Subcutaneous abdominal adipose tissue (tissue), 5 donors: ENCODE data around the gene ELL2.

ENCODE experiments used
- H3K27ac ChIP-seq: one replicate; pipeline ENCODE4 v1.7.0; 2013; ENCODE audit warnings: low read depth, mild to moderate bottlenecking, inconsistent platforms, low read length, moderate library complexity
- H3K27me3 ChIP-seq, 5 donors: one replicate each; pipeline ENCODE4 v1.7.0; 2013; ENCODE audit warnings: low read length in 5 of 5, inconsistent platforms in 1 of 5; ENCODE audit not compliant: control insufficient read depth in 5 of 5, insufficient read depth in 4 of 5
- H3K36me3 ChIP-seq, 5 donors: one replicate each; pipeline ENCODE4 v1.7.0; 2013; ENCODE audit warnings: low read length in 5 of 5; ENCODE audit not compliant: control insufficient read depth in 5 of 5, insufficient read depth in 5 of 5
- H3K4me1 ChIP-seq, 5 donors: one replicate each; pipeline ENCODE4 v1.7.0; 2013; ENCODE audit warnings: low read length in 5 of 5, mild to moderate bottlenecking in 3 of 5, moderate library complexity in 1 of 5; ENCODE audit not compliant: control insufficient read depth in 5 of 5, insufficient read depth in 5 of 5
- H3K4me3 ChIP-seq, 5 donors: one replicate each; pipeline ENCODE4 v1.7.0; 2013; ENCODE audit warnings: low read length in 5 of 5, low read depth in 1 of 5
- H3K9ac ChIP-seq, 5 donors: one replicate each; pipeline ENCODE4 v1.7.0; 2013; ENCODE audit warnings: low read length in 5 of 5, mild to moderate bottlenecking in 4 of 5, moderate library complexity in 3 of 5
- H3K9me3 ChIP-seq, 5 donors: one replicate each; pipeline ENCODE4 v1.7.0; 2013; ENCODE audit warnings: low read length in 5 of 5; ENCODE audit not compliant: control insufficient read depth in 5 of 5
- donor health status: healthy.
- donor health status: healthy.
- donor health status: healthy.
- donor health status: healthy.
- donor health status: healthy.

Gene ELL2

DNA sequence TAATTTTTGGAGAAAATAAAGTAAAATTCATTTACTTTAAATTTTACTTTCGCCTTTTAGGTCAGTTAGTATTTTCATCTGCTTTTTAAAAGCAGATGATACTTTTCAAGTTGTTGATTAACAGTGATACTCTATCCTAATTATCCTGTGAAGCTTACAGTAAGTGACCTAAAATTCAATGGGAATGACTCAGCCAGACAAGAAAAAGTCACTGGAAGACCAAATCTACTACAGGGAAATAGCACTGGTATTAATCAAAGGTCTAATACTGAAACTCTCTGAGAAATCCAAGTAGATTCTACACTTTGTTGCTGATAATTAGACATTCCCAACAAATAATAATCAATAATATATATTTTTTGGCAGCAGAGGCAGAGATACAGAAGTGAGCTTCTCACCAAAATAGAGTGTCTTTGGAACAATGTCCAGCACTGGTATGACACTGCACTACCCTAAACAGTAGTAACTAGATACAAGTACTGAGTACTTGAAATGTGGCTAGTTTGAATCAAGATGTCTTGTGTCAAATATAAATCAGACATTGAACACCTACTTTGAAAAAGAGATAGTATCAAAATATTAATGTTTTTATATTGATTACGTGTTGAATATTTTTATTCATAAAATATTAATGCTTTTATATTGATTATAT is 22.8 kb upstream of the ELL2 start:
- Histone ChIP-seq H3K27ac (no peak overlapping the region), H3K36me3 (no peaks in the 10 kb centered on the region), H3K4me3 (no peak overlapping the region), H3K4me1 (no peaks in the 10 kb centered on the region), H3K9me3 (no peaks in the 10 kb centered on the region), H3K27me3 (no peaks in the 10 kb centered on the region), H3K9ac (no peak overlapping the region)

DNA sequence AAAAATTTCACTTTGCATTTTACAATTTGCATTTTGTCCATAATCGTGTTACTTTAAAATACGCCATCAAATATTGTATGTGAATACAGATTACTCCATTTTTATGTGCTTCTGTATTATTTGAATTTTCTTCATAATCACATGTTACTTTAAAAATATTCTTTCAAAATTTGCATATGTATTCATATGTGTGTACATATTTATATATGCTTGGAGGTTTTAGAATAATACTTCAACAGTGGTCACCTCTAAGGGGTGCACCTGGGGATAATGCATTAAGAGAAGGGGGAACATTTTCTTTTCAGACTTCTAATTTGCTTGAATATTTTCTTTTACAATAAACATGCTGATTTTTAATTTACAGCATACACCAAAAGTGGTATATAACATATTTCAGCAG is 21.9 kb upstream of the ELL2 start:
- H3K27me3 ChIP-seq, result no peaks in the 10 kb centered on the region
- H3K9me3 ChIP-seq, result no peaks in the 10 kb centered on the region
- H3K9ac ChIP-seq, result no peak overlapping the region
- no peaks in the 10 kb centered on the region for H3K36me3 ChIP-seq
- no peak overlapping the region for H3K4me3 ChIP-seq
- no peaks in the 10 kb centered on the region for H3K4me1 ChIP-seq
- no peak overlapping the region for H3K27ac ChIP-seq

DNA sequence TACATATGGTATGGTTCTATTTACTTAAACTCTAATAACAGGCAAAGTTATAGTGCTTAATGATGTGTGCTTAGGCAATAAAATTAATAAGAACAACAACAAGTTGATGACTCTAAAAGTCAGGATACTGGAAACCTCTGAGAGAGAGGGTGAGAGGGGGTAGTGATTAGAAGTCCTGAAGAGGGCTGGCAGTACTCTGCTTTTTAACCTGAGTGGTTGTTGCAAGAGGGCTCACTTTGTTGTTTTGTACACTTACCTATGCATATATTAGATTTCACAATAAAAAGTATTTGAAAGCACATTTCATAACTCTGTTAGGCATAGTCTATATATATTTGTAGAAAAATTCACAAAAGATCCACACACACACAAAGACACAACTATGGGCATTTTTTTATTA is 21.4 kb upstream of the ELL2 start:
- no peak overlapping the region for H3K9ac ChIP-seq
- no peak overlapping the region for H3K27ac ChIP-seq
- no peaks in the 10 kb centered on the region for H3K9me3 ChIP-seq
- H3K36me3 ChIP-seq, result no peaks in the 10 kb centered on the region
- no peaks in the 10 kb centered on the region for H3K27me3 ChIP-seq
- H3K4me1 ChIP-seq, result no peaks in the 10 kb centered on the region
- H3K4me3 ChIP-seq, result no peak overlapping the region

DNA sequence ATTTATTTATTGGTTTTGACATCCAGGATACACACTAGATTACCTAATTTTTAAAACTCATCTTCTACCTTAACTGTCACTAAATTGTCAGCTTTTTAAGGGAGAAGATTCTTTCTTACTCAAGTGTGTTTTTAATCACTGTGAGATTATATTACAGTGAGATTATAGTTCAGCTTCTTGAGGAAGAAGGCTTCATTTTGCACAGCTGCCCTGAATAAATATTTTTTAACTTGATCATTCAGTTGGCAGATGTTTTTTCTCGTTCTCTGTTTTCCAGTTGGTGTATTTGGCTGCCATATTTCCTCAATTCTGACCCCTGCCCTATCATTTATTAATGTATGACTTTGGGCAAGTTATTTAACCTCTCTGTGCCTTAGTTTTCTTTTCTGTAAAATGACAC is 15.0 kb upstream of the ELL2 start:
- no peak overlapping the region for H3K4me3 ChIP-seq
- H3K4me1 ChIP-seq, result peaks cover 0 to 5% (median 0%) of the 10 kb centered on the region in 5 donors
- H3K27me3 ChIP-seq, result no peaks in the 10 kb centered on the region
- H3K9me3 ChIP-seq, result no peaks in the 10 kb centered on the region
- no peak overlapping the region for H3K27ac ChIP-seq
- H3K36me3 ChIP-seq, result no peaks in the 10 kb centered on the region
- H3K9ac ChIP-seq, result no peak overlapping the region

DNA sequence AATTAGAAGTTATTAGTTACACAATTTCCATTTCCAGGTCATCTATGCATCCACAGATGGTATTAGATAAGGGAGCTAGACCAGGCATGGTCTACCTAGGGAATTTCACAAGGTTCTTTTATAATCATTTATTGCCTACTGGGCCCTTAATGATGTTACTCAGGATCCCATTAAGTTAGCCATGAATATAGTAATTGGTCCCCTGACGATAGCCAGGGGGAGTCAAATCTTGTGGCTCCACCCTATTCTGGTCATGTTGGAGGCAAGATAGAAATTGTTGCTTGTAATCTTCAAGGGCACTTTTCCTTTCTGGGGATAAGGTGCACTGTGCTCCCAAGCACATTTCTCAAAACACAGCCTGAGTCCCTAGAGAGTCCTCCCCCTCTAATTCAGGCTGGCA is 14.1 kb upstream of the ELL2 start:
- no peaks in the 10 kb centered on the region for H3K36me3 ChIP-seq
- no peak overlapping the region for H3K9ac ChIP-seq
- no peaks in the 10 kb centered on the region for H3K27me3 ChIP-seq
- no peak overlapping the region for H3K27ac ChIP-seq
- H3K9me3 ChIP-seq, result no peaks in the 10 kb centered on the region
- no peak overlapping the region for H3K4me3 ChIP-seq
- peaks cover 0 to 5% (median 0%) of the 10 kb centered on the region in 5 donors for H3K4me1 ChIP-seq

DNA sequence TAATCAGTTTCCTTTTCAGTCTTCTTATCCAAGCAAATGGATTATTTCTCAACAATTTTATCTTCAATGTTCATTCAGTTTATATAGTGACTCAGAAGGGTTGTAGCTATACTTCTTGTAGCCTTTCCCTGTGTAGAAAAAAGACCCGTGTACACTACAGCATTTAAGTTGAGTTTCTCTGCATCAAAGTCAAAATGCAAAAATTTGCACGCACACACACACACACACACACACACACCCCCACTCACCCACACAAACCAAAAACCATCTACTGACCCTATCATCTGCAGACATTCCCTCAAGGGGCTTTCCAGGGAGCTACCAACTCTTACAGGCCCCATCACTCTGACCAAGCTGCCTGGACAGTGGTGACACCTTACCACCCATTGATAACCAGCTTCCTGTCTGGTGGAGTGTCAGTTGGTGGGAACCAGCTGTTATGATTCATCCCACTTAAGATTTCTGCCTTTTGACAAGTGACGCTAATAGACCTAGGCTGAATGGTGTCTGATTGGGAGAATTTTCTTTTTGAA is 12.2 kb upstream of the ELL2 start:
- Histone ChIP-seq H3K9ac (no peak overlapping the region), H3K27me3 (no peaks in the 10 kb centered on the region), H3K36me3 (no peaks in the 10 kb centered on the region), H3K27ac (no peak overlapping the region), H3K4me1 (peaks cover 0 to 12% (median 0%) of the 10 kb centered on the region in 5 donors), H3K9me3 (no peaks in the 10 kb centered on the region), H3K4me3 (no peak overlapping the region)

DNA sequence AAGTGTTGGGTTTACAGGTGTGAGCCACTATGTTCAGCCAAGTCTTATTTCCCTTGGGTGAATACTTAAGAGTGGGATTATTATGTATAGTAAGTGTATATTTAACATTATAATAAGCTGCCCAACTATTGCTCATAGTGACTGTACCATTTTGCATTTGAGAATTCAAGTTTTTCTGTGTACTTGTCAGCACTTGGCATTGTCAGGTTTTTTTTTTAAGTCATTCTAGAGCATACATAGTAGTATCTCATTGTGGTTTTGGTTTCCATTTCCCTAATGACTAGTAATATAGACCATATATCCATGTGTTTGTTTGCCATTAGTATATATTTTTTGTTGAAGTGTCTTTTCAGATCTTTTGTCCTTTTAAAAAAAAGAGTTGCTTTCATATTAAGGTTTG is 10.5 kb upstream of the ELL2 start:
- H3K9me3 ChIP-seq, result no peaks in the 10 kb centered on the region
- H3K27ac ChIP-seq, result no peak overlapping the region
- H3K4me3 ChIP-seq, result no peak overlapping the region
- no peak overlapping the region for H3K9ac ChIP-seq
- H3K4me1 ChIP-seq, result peaks cover 0 to 12% (median 0%) of the 10 kb centered on the region in 5 donors
- no peaks in the 10 kb centered on the region for H3K36me3 ChIP-seq
- H3K27me3 ChIP-seq, result no peaks in the 10 kb centered on the region

DNA sequence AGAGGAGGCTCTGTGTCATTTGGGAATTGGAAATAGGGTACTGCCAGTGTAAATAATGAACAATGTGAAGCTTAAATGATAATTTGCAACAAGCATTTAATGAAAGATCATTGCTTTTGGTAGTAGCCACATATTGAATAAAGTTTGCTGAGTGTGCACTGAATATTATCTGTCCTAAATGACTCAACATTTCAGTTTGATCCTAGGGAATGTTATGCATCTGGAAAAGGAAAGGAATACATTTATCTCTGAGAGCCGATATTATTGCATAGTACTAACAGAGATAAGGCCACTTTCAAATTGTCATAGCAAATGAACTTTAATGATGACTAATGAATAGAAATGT is 8.7 kb upstream of the ELL2 start:
- peaks cover 0 to 8% (median 0%) of the 10 kb centered on the region in 5 donors for H3K4me1 ChIP-seq
- H3K36me3 ChIP-seq, result no peaks in the 10 kb centered on the region
- H3K27me3 ChIP-seq, result no peaks in the 10 kb centered on the region
- H3K9me3 ChIP-seq, result no peaks in the 10 kb centered on the region
- H3K9ac ChIP-seq, result no peak overlapping the region
- H3K4me3 ChIP-seq, result no peak overlapping the region
- H3K27ac ChIP-seq, result peak overlapping the region; percentile 56

DNA sequence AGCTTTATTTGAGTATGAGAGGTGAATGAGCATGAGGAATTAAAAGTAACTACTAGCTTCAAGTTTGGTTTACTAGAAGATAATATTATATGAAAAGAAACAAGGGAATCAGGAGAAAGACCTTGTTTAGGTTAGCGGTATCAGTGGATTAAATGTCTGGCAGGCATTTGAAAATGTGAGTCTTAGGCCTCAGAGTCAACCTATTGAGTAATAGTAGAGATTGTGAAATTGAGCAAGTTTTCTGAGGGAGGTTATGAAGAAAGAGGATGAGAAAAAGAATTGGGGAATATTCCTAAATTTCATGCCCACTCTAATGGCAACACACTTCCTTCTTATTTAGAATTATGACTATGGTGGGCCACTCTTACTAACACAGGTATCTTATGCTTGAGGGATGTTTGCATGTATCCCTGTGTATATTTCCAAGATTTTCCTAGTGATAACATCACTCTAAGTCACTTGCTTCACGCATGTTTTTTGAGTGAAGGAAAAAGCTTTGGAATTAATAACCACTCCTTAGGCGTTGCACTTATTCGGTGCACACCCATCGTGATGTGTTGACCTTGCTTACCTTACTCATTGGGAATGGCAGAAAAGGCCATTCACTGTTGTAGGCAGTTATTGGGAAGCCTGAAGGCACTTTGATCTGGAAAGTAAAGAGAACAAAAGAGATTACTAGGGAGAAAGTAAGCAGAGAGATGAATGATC is 8.2 kb upstream of the ELL2 start:
- Histone ChIP-seq H3K4me3 (no peak overlapping the region), H3K27me3 (no peaks in the 10 kb centered on the region), H3K4me1 (peaks cover 0 to 8% (median 0%) of the 10 kb centered on the region in 5 donors), H3K27ac (peak overlapping the region; percentile 56), H3K36me3 (no peaks in the 10 kb centered on the region), H3K9ac (no peak overlapping the region), H3K9me3 (no peaks in the 10 kb centered on the region)

DNA sequence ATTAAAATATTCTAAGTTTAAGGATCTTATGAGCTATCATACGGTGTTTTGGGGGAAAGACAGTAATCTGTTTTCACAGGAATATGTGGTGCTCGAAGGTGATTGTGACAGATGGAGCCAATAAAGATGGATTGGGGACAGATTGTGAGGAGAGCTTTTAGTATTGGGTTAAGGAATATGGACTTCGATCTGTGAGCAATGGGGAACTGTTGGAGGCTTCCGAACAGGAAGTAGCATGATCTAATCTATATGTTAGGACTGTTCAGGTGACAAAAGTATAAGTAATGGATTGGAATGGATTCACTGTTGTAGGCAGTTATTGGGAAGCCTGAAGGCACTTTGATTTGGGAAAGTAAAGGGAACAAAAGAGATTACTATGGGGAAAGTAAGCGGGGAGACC is 7.4 kb upstream of the ELL2 start:
- Histone ChIP-seq H3K27me3 (no peaks in the 10 kb centered on the region), H3K9me3 (no peaks in the 10 kb centered on the region), H3K4me1 (peaks cover 0 to 8% (median 0%) of the 10 kb centered on the region in 5 donors), H3K27ac (peak overlapping the region; percentile 10), H3K36me3 (no peaks in the 10 kb centered on the region), H3K9ac (no peak overlapping the region), H3K4me3 (no peak overlapping the region)
